Trophoblast cell (in vitro differentiated cells and primary cell): ENCODE data around the gene ABCA13.

Source experiments
- DNase-seq, 2 donors: peaks; one replicate each; pipeline ENCODE4 v3.0.0-alpha.2; 2016
- H2AFZ ChIP-seq: 2 replicates; pipeline ENCODE4 v1.6.1; 2013; ENCODE audit warnings: low read length, moderate library complexity, mild to moderate bottlenecking; ENCODE audit not compliant: insufficient read depth, poor library complexity
- H2AK5ac ChIP-seq: 2 replicates; pipeline ENCODE4 v1.6.1; 2013; ENCODE audit warnings: mild to moderate bottlenecking, low read length
- H2BK120ac ChIP-seq: 2 replicates; pipeline ENCODE4 v1.6.1; 2013; ENCODE audit warnings: low read length, mild to moderate bottlenecking, moderate library complexity; ENCODE audit not compliant: insufficient read depth, poor library complexity
- H2BK12ac ChIP-seq: 2 replicates; pipeline ENCODE4 v1.6.1; 2013; ENCODE audit warnings: mild to moderate bottlenecking, low read length, moderate library complexity
- H2BK5ac ChIP-seq: 2 replicates; pipeline ENCODE4 v1.6.1; 2013; ENCODE audit warnings: low read length, low read depth, moderate library complexity, mild to moderate bottlenecking; ENCODE audit not compliant: poor library complexity
- H3K14ac ChIP-seq: 2 replicates; pipeline ENCODE4 v1.6.1; 2013; ENCODE audit warnings: mild to moderate bottlenecking, low read length
- H3K18ac ChIP-seq: 2 replicates; pipeline ENCODE4 v1.6.1; 2013; ENCODE audit warnings: mild to moderate bottlenecking, low read length
- H3K23ac ChIP-seq: 2 replicates; pipeline ENCODE4 v1.6.1; 2013; ENCODE audit warnings: low read length
- H3K27ac ChIP-seq: 2 replicates; pipeline ENCODE4 v1.5.1; 2013; ENCODE audit warnings: low read depth, mild to moderate bottlenecking, inconsistent platforms, low read length, moderate library complexity
- H3K27me3 ChIP-seq: 2 replicates; pipeline ENCODE4 v1.6.1; 2013; ENCODE audit warnings: inconsistent platforms, mild to moderate bottlenecking, low read length, moderate library complexity; ENCODE audit not compliant: insufficient read depth
- H3K36me3 ChIP-seq, 2 experiments: 1 replicate in 1 of 2; 2 replicates in 1 of 2; pipeline ENCODE4 v1.6.1; 2013; ENCODE audit warnings: low read length in 2 of 2, mild to moderate bottlenecking in 2 of 2, moderate library complexity in 1 of 2; ENCODE audit not compliant: insufficient read depth in 2 of 2, control insufficient read depth in 1 of 2
- H3K4ac ChIP-seq: 2 replicates; pipeline ENCODE4 v1.6.1; 2013; ENCODE audit warnings: low read depth, mild to moderate bottlenecking, low read length, moderate library complexity
- H3K4me1 ChIP-seq, 2 experiments: 1 replicate in 1 of 2; 2 replicates in 1 of 2; pipeline ENCODE4 v1.6.1; 2013; ENCODE audit warnings: low read length in 2 of 2, mild to moderate bottlenecking in 2 of 2, moderate library complexity in 1 of 2; ENCODE audit not compliant: insufficient read depth in 2 of 2, control insufficient read depth in 1 of 2
- H3K4me2 ChIP-seq: 2 replicates; pipeline ENCODE4 v1.6.1; 2013; ENCODE audit warnings: inconsistent platforms, mild to moderate bottlenecking, low read length, moderate library complexity
- H3K4me3 ChIP-seq: 2 replicates; pipeline ENCODE4 v1.5.1; 2013; ENCODE audit warnings: mild to moderate bottlenecking, low read depth, low read length, inconsistent platforms
- H3K79me1 ChIP-seq: one replicate; pipeline ENCODE4 v1.6.1; 2013; ENCODE audit warnings: low read length
- H3K79me2 ChIP-seq: 2 replicates; pipeline ENCODE4 v1.6.1; 2013; ENCODE audit warnings: low read length, mild to moderate bottlenecking; ENCODE audit not compliant: control insufficient read depth, insufficient read depth, poor library complexity
- H3K9ac ChIP-seq: 2 replicates; pipeline ENCODE4 v1.6.1; 2013; ENCODE audit warnings: mild to moderate bottlenecking, low read length
- H3K9me3 ChIP-seq: 2 replicates; pipeline ENCODE4 v1.6.1; 2013; ENCODE audit warnings: low read depth, mild to moderate bottlenecking, control low read depth, inconsistent platforms, low read length; ENCODE audit not compliant: insufficient read depth
- H4K12ac ChIP-seq: 2 replicates; pipeline ENCODE4 v1.6.1; 2013; ENCODE audit warnings: low read depth, mild to moderate bottlenecking, low read length, moderate library complexity
- H4K8ac ChIP-seq: 2 replicates; pipeline ENCODE4 v1.6.1; 2013; ENCODE audit warnings: low read depth, mild to moderate bottlenecking, low read length, moderate library complexity
- H4K91ac ChIP-seq: one replicate; pipeline ENCODE4 v1.6.1; 2013; ENCODE audit warnings: low read depth, mild to moderate bottlenecking, low read length, moderate library complexity
- whole genome bisulfite sequencing: extraction: QIAGEN DNeasy Blood & Tissue Kit; methylation state at CpG from one replicate; pipeline ENCODE4 v1.1.7; 2013; ENCODE audit warnings: missing lambda C conversion rate; ENCODE audit not compliant: insufficient read length, insufficient coverage; ENCODE audit errors: extremely low coverage; 5-methylcytosine and 5-hydroxymethylcytosine counted together

Gene ABCA13

DNA sequence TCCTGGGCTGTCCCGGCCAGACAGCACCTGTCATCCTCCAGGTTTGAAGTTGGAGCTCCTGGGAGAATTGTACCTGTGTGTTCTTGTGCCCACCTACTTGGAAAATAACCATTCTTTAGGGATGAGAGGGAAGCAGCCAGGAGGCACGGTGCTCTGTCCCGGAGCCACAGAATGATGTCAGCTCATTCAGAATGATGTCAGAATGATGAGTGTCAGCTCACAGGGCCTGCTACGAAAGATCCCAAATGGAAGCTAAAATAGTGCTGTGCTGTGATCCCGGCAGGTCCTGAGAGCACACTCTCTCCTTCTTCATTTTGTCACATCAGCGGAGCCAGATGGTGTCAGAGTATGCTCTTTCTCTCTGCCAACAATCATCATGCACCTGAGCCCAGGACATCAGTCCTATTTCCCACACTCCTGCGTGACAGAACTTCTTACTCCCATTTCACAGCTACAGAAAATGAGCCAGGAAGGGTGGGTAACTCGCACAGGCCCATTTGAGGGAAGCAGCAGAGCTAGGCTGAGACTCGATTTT, 8.3 kb downstream of the ABCA13 start:
- Histone ChIP-seq H4K12ac (no peak overlapping the region), H3K4me2 (no peak overlapping the region), H2AK5ac (no peak overlapping the region), H3K36me3 (no peaks in the 10 kb centered on the region), H3K4me1 (no peaks in the 10 kb centered on the region), H3K9ac (no peak overlapping the region), H3K27ac (no peak overlapping the region), H3K23ac (no peak overlapping the region), H3K18ac (no peak overlapping the region), H3K4me3 (no peak overlapping the region), H2BK5ac (no peak overlapping the region), H4K8ac (no peak overlapping the region), H2AFZ (no peak overlapping the region), H2BK120ac (no peak overlapping the region), H2BK12ac (no peak overlapping the region), H3K4ac (no peak overlapping the region), H4K91ac (no peak overlapping the region), H3K79me1 (no peaks in the 10 kb centered on the region), H3K79me2 (no peaks in the 10 kb centered on the region), H3K27me3 (no peaks in the 10 kb centered on the region), H3K14ac (no peak overlapping the region), H3K9me3 (no peaks in the 10 kb centered on the region)
- no peak for DNase-seq
- no CpG with 5 or more reads among the region's 9 CpGs for WGBS

DNA sequence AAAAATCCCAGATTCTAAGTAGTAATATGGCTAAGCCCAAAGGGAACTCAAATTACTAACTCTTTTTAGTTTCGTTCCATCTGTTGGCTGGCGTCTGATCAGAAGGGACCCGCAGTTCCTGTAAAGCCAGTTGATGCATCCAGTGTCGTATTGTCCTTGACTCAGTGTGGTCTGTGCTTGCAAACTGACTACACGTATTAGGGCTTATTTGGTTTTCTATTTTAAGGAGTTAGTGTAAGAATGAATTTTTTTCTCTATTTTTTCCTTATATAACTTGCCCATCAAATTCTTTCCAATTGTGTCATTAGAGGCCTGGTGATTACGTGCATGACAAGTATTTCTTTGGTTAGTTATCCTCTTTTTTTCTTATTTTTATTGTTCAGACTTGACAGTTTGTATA, 9.7 kb downstream of the ABCA13 start:
- WGBS: no CpG with 5 or more reads among the region's 6 CpGs
- no peak overlapping the region for H3K14ac ChIP-seq
- H3K23ac ChIP-seq: no peak overlapping the region
- H3K4me2 ChIP-seq: no peak overlapping the region
- no peak overlapping the region for H2BK12ac ChIP-seq
- no peak overlapping the region for H4K8ac ChIP-seq
- H3K4me1 ChIP-seq: no peaks in the 10 kb centered on the region
- no peak overlapping the region for H3K9ac ChIP-seq
- H2AFZ ChIP-seq: no peak overlapping the region
- no peak overlapping the region for H3K4me3 ChIP-seq
- H3K27ac ChIP-seq: no peak overlapping the region
- H4K91ac ChIP-seq: no peak overlapping the region
- no peaks in the 10 kb centered on the region for H3K27me3 ChIP-seq
- no peaks in the 10 kb centered on the region for H3K9me3 ChIP-seq
- H2BK120ac ChIP-seq: no peak overlapping the region
- no peak overlapping the region for H3K18ac ChIP-seq
- H2AK5ac ChIP-seq: no peak overlapping the region
- DNase-seq: no peak
- no peaks in the 10 kb centered on the region for H3K79me2 ChIP-seq
- H3K36me3 ChIP-seq: no peaks in the 10 kb centered on the region
- H3K4ac ChIP-seq: no peak overlapping the region
- no peak overlapping the region for H4K12ac ChIP-seq
- no peak overlapping the region for H2BK5ac ChIP-seq
- H3K79me1 ChIP-seq: no peaks in the 10 kb centered on the region

DNA sequence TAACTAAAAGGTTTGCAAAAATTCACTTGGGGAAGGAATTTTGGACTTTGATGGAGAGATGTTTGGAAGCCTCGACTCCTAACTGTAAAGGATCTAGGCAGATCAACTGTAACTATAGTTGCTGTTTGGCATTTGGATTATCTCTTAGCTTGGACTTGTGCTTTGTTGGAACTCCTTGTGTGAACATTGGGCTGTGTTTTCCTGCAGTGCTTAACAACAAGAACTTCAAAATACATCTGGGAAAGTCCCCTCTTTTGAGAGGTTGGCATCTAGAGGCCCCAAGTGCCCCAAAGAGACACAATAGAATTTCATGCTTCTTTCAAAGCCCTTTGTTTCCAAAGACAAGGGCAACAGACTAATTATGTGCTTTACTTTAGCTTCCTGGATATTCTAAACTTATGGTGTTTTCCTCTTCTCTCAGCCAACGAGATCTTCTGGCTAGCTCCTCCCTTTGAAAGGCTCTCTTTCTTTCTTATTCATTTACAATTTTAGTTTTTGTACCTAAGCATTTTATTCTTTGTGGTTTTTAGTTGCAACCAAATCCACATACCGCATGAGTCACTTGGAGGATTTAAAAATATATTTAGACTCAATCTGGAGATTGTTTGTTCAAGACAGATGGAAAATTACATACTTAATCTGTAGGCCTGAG, 11.6 kb downstream of the ABCA13 start:
- no CpG with 5 or more reads among the region's 3 CpGs for WGBS
- H3K9me3 ChIP-seq: no peaks in the 10 kb centered on the region

DNA sequence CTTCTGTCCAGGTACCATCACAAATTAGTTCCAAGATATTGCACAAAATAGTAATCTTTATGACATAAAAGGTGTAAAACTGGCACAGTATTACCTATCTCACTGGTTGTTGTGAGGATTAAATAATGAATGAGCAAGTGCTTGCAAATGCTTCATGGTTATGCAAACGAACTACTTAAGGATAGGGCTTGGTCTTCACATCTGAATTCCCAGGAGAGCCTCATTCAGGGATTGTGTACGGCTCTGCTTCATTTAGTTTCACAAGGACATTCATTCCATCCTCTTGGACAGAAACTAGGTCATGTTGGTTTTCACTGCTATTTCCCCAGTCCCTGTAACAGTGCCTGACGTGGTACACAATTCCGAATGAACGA, 12.1 kb downstream of the ABCA13 start:
- H3K27ac ChIP-seq: no peak overlapping the region
- H2BK12ac ChIP-seq: no peak overlapping the region
- no peaks in the 10 kb centered on the region for H3K79me2 ChIP-seq
- no peak overlapping the region for H4K91ac ChIP-seq
- H3K9me3 ChIP-seq: no peaks in the 10 kb centered on the region
- no peak overlapping the region for H3K4me3 ChIP-seq
- H3K9ac ChIP-seq: no peak overlapping the region
- no peak overlapping the region for H2AFZ ChIP-seq
- H3K79me1 ChIP-seq: no peaks in the 10 kb centered on the region
- H3K4me1 ChIP-seq: no peaks in the 10 kb centered on the region
- no peaks in the 10 kb centered on the region for H3K36me3 ChIP-seq
- H4K8ac ChIP-seq: no peak overlapping the region
- no peaks in the 10 kb centered on the region for H3K27me3 ChIP-seq
- H3K4me2 ChIP-seq: no peak overlapping the region
- WGBS: no CpG with 5 or more reads among the region's 5 CpGs
- no peak overlapping the region for H4K12ac ChIP-seq
- H3K18ac ChIP-seq: no peak overlapping the region
- no peak overlapping the region for H2AK5ac ChIP-seq
- H3K23ac ChIP-seq: no peak overlapping the region
- H3K4ac ChIP-seq: no peak overlapping the region
- no peak overlapping the region for H2BK5ac ChIP-seq
- DNase-seq: no peak
- H3K14ac ChIP-seq: no peak overlapping the region
- H2BK120ac ChIP-seq: no peak overlapping the region

More for the DNA sequence above, 11.6 kb downstream of the ABCA13 start:
- Histone ChIP-seq H3K14ac (no peak overlapping the region), H3K18ac (no peak overlapping the region), H3K79me1 (no peaks in the 10 kb centered on the region), H3K9ac (no peak overlapping the region), H3K27ac (no peak overlapping the region), H2BK12ac (no peak overlapping the region), H3K4me1 (no peaks in the 10 kb centered on the region), H2BK120ac (no peak overlapping the region), H3K4me2 (no peak overlapping the region), H3K4me3 (no peak overlapping the region), H3K36me3 (no peaks in the 10 kb centered on the region), H2AFZ (no peak overlapping the region), H3K79me2 (no peaks in the 10 kb centered on the region), H4K91ac (no peak overlapping the region), H4K12ac (no peak overlapping the region), H3K23ac (no peak overlapping the region), H3K27me3 (no peaks in the 10 kb centered on the region), H4K8ac (no peak overlapping the region), H3K4ac (no peak overlapping the region), H2AK5ac (no peak overlapping the region), H2BK5ac (no peak overlapping the region)
- no peak for DNase-seq
